Stimulated activated CD4-positive, alpha-beta T cell treated with anti-CD3 and anti-CD28 coated beads, Interleukin-4, amount 100 ng/mL, for 1 hour (primary cell): ENCODE data around the gene INTS7.

Source experiments
- DNase-seq: peaks from one replicate; pipeline ENCODE4 v3.0.0-alpha.2; 2020

Gene INTS7

DNA sequence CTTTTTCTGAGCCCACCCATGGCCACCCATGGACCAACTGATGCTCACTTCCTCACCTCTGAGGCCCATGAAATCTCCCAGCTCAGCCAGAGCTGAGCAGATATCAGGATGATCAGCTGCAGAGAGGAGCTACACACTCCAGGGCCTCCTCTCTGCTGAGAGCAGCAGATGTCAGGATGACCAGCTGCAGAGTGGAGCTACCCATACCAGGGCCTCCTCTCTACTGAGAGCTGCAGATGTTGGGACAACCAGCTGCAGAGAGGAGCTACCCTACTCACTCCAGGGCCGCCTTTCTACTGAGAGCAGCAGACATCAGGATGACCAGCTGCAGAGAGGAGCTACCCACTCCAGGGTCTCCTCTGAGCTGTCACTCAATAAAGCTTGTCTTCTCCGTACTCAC is 133.4 kb downstream of the INTS7 start:
- no peak for DNase-seq

- DNase-seq: no peak
These were observed 134.9 kb downstream of the INTS7 start for GRCh38 chr1:211900441-211900840.

GRCh38 chr1:211896958-211897357 is 138.4 kb downstream of the INTS7 start:
- no peak for DNase-seq

DNA sequence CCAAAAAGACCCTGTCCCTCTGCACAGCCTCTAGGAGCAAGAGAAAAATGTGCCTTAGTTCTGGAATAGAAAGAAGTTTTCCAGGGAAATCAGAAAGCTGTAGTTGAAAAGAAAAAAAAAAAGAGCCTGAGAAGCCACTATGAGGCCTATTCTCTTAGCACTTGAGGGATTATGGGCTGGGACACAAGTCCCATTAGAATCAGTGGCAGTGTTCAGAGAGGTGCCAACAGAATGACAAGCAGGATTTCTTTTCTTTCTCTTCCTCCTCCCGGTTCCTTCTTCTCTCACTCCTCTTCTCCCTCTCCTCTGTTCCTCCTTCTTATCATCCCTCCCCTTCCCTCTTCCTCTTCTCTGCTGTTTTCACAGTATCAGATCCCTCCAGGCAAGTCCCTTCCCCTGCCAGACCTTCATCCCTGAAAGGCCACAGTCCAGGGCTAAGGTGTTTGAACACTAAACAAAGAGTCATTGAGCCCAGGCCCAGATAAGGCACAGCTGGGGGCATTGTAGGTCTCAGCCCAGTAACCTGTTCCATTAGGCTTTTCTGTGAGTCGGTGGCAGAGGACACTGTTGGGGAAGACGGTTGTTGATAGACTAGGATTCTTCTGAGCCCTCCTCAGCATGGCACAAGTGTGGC is 140.1 kb downstream of the INTS7 start:
- no peak for DNase-seq

DNA sequence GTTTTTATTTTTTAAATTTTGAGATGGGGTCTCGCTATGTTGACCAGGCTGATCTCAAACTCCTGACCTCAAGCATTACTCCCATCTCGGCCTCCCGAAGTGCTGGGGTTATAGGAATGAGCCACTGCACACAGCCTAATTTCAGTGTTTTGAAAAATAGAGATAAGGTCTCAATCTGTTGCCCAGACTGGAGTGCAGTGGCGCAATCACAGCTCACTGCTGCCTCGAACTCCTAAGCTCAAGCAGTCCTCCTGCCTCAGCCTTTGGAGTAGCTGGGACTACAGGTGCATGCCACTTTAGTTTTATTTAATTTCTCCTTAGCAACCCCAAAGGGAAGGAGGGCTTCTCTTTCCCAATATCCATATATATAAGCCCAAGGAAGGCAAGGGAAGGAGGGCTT is 141.0 kb downstream of the INTS7 start:
- DNase-seq: no peak

- DNase-seq: no peak
These were observed 142.1 kb downstream of the INTS7 start for GRCh38 chr1:211893260-211893659.

- no peak for DNase-seq
These were observed 142.8 kb downstream of the INTS7 start for GRCh38 chr1:211892577-211892976.

GRCh38 chr1:211891708-211892107 is 143.6 kb downstream of the INTS7 start:
- DNase-seq: no peak
